ENCODE measurements around the gene PA2G4.

PA2G4 gene

DNA sequence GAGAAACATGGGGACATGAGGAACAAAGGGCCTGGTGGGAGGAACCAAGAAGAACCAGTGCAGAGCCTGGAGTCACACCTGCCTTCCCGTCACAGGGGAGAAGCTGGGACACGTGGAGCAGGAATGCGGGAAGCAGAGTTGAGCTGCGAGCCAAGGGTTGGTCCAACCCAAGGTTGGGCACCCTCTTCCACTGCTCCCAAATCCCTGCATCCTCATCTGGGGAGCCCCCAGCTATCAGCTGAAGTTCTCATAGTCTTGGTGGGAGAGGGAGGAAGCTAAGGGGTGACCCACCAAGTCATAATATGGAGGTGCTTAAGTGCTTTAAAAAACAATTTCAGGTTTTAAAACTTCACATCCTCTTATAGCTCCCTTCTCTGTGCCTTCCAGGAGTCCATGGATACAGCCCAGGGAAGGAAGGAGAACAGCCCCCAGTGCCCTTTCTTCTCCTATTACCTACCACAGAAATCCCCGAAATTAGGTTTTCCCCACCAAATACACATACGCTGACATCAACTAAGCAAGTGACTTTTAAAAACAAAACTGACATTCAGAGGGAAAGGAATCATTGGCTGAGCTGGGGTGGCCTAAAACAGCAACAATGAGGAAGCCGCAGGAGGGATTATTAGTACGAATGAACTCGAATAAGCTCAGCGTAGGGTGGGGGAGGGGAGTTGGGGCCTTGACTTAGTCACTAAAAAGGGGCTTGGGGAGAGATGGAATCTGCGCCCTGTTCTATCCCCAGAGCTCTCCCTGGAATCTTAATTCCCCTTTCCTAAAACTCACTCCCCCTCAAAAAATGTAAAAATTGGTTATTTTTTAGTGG lies 58.3 kb downstream of the PA2G4 start:
- in situ Hi-C loops (cut with MboI; ENCODE audit: low sequenced_read_pairs), result no loop called here
